HepG2 (cell line): ENCODE results near the gene GRM7. TPM values are rescaled to one million over a fixed set of nuclear protein-coding genes. Genes with fewer than 3 reads are reported as not detected.

Experiments used
- ATAC-seq: fragments of 200-7000 bp; cut with Tn5 transposase; 3 replicates; pipeline ENCODE4 v1.9.1; 2020; ENCODE audit warnings: mild to moderate bottlenecking, moderate library complexity
- BruUV-seq: library from RNA; stranded (reverse); fragments of 400-500 nt; replicated peaks from 2 replicates; lab custom pipeline; 2021; lab: Mats Ljungman, UMichigan
- CTCF ChIA-PET: fragments of 300-600 bp; formaldehyde crosslinking; extraction: SDS; loops from one replicate; lab custom pipeline; 2021; ENCODE audit warnings: low total read pairs, inconsistent platforms, low intra/inter-chr PET ratio; lab: Yijun Ruan, JAX
- POLR2A ChIA-PET: fragments of 350-600 bp; sonication (Branson Sonifier 250); formaldehyde crosslinking; loops from one replicate; lab custom pipeline; 2020; ENCODE audit warnings: antibody characterized with exemption, inconsistent platforms; lab: Yijun Ruan, JAX
- DNase-seq: peaks from one replicate; pipeline ENCODE4 v3.0.0-alpha.2; 2015; ENCODE audit warnings: low spot score
- FAIRE-seq: peaks from 3 replicates; lab custom pipeline; 2011; peaks lifted over from hg19 to GRCh38; lab: Jason Lieb, UNC
- H2AFZ ChIP-seq: one replicate; pipeline ENCODE4 v1.6.1; 2011; ENCODE audit warnings: low read length, inconsistent platforms
- H3K27ac ChIP-seq: fragments of 300-600 bp; 3 replicates; pipeline ENCODE4 v1.8.0; 2011; ENCODE audit warnings: mixed run types, mild to moderate bottlenecking, mixed read lengths, low read length, inconsistent platforms; ENCODE audit not compliant: insufficient read depth; ENCODE audit errors: extremely low read length
- H3K27me3 ChIP-seq, 2 experiments: fragments of 200-600 bp in 1 of 2; 2 replicates in 1 of 2; 3 replicates in 1 of 2; pipeline versions ENCODE4 v1.6.0 to v1.8.0; 2011; ENCODE audit warnings: low read length in 2 of 2, mild to moderate bottlenecking in 2 of 2, moderate library complexity in 2 of 2, inconsistent platforms in 1 of 2; ENCODE audit not compliant: insufficient read depth in 2 of 2, control insufficient read depth in 1 of 2
- H3K36me3 ChIP-seq, 2 experiments: fragments of 200-600 bp in 1 of 2; replicated peaks in 1 of 2; 2 replicates in 1 of 2; 3 replicates in 1 of 2; pipeline versions ENCODE4 v1.5.1 to v1.8.0; 2011; ENCODE audit warnings: low read length in 2 of 2, inconsistent platforms in 1 of 2; ENCODE audit not compliant: insufficient read depth in 2 of 2, control insufficient read depth in 1 of 2
- H3K4me1 ChIP-seq: 2 replicates; pipeline ENCODE4 v1.5.1; 2012; ENCODE audit warnings: low read length, inconsistent platforms; ENCODE audit not compliant: insufficient read depth
- H3K4me2 ChIP-seq: 2 replicates; pipeline ENCODE4 v1.6.0; 2011; ENCODE audit warnings: low read depth, low read length, inconsistent platforms
- H3K4me3 ChIP-seq, 3 experiments: fragments of 200-600 bp in 1 of 3; sonication (generic), shearing (Covaris generic) in 1 of 3; replicated peaks in 1 of 3; 2 replicates each; pipeline ENCODE4 v1.5.1; 2011 to 2016; ENCODE audit warnings: low read length in 3 of 3, inconsistent platforms in 2 of 3, low read depth in 2 of 3, mild to moderate bottlenecking in 2 of 3, control low read depth in 1 of 3, mixed read lengths in 1 of 3; ENCODE audit not compliant: insufficient read depth in 1 of 3
- H3K79me2 ChIP-seq: one replicate; pipeline ENCODE4 v1.6.1; 2011; ENCODE audit warnings: low read length, inconsistent platforms; ENCODE audit not compliant: insufficient read depth
- H3K9ac ChIP-seq: 2 replicates; pipeline ENCODE4 v1.6.0; 2011; ENCODE audit warnings: mild to moderate bottlenecking, low read depth, low read length, inconsistent platforms; ENCODE audit not compliant: insufficient read depth
- H3K9me3 ChIP-seq: 2 replicates; pipeline ENCODE4 v1.5.1; 2012; ENCODE audit warnings: mild to moderate bottlenecking, low read length
- H4K20me1 ChIP-seq: 2 replicates; pipeline ENCODE4 v1.6.0; 2011; ENCODE audit warnings: inconsistent platforms, mild to moderate bottlenecking, low read length, moderate library complexity; ENCODE audit not compliant: insufficient read depth
- ELF4 ChIP-seq: sonication (generic); formaldehyde crosslinking; IDR thresholded peaks from 2 replicates; pipeline ENCODE4 v1.5.0; 2020; ENCODE audit warnings: missing genetic modification reagents, mild to moderate bottlenecking, moderate library complexity, borderline replicate concordance
- EZH2 ChIP-seq: conservative IDR thresholded peaks from 2 replicates; pipeline ENCODE4 v1.6.1; 2012; ENCODE audit warnings: mild to moderate bottlenecking, low read depth, low read length, moderate library complexity
- FOXM1 ChIP-seq: sonication (generic); formaldehyde crosslinking; IDR thresholded peaks from 2 replicates; pipeline ENCODE4 v1.5.0; 2020; ENCODE audit warnings: missing genetic modification reagents
- MXI1 ChIP-seq: IDR thresholded peaks from 3 replicates; pipeline ENCODE4 v1.6.1; 2012; ENCODE audit warnings: low read depth, low read length, inconsistent platforms, borderline replicate concordance
- NR2C2 ChIP-seq: sonication (generic); formaldehyde crosslinking; IDR thresholded peaks from 2 replicates; pipeline ENCODE4 v1.4.0; 2020; ENCODE audit warnings: missing genetic modification reagents, mild to moderate bottlenecking, moderate library complexity, borderline replicate concordance
- RXRA ChIP-seq: sonication (generic); formaldehyde crosslinking; IDR thresholded peaks from 2 replicates; pipeline ENCODE4 v1.5.1; 2020; ENCODE audit warnings: missing genetic modification reagents
- TBP ChIP-seq: sonication (generic); formaldehyde crosslinking; IDR thresholded peaks from 2 replicates; pipeline ENCODE4 v1.5.0; 2020; ENCODE audit warnings: missing genetic modification reagents
- XRCC5 ChIP-seq: fragments of 200-400 bp; formaldehyde crosslinking; optimal IDR thresholded peaks from 2 replicates; pipeline ENCODE3; 2017; ENCODE audit warnings: mild to moderate bottlenecking, low read length
- ZGPAT ChIP-seq: IDR thresholded peaks from 2 replicates; pipeline ENCODE4 v1.6.1; 2016; ENCODE audit warnings: mild to moderate bottlenecking
- ZMYM3 ChIP-seq: sonication (generic); formaldehyde crosslinking; IDR thresholded peaks from 2 replicates; pipeline ENCODE4 v1.5.1; 2020; ENCODE audit warnings: mild to moderate bottlenecking, missing genetic modification reagents
- ZNF138 ChIP-seq: sonication (generic); formaldehyde crosslinking; IDR thresholded peaks from 2 replicates; pipeline ENCODE4 v1.5.0; 2020; ENCODE audit warnings: mild to moderate bottlenecking, low read depth, missing genetic modification reagents
- ZNF180 ChIP-seq: sonication (generic); formaldehyde crosslinking; IDR thresholded peaks from 2 replicates; pipeline ENCODE4 v1.4.0; 2020; ENCODE audit warnings: low read depth, missing genetic modification reagents, borderline replicate concordance
- ZNF792 ChIP-seq: IDR thresholded peaks from 2 replicates; pipeline ENCODE4 v1.6.1; 2016
- ZSCAN20 ChIP-seq: sonication (generic); formaldehyde crosslinking; IDR thresholded peaks from 2 replicates; pipeline ENCODE4 v1.4.0; 2020; ENCODE audit warnings: missing genetic modification reagents, mild to moderate bottlenecking, borderline replicate concordance
- whole genome bisulfite sequencing: methylation state at CpG from one replicate; pipeline ENCODE4 v1.1.6; 2017; ENCODE audit warnings: low lambda C conversion rate; 5-methylcytosine and 5-hydroxymethylcytosine counted together
- in situ Hi-C: cut with HindIII; loops from 2 replicates; pipeline ENCODE4 v1.10.0; 2017; ENCODE audit warnings: low pct_unique_long_range_greater_than_20kb; ENCODE audit not compliant: extremely low pct_ligation_motif_present
- intact Hi-C: fragments of 100-400 bp; cut with micrococcal nuclease; formaldehyde crosslinking; loops from one replicate; pipeline ENCODE4 v1.10.0; 2022; ENCODE audit not compliant: unreplicated experiment
- polyA plus RNA-seq, 8 experiments: library from polyadenylated mRNA; depleted of rRNA in 3 of 8; stranded (reverse) in 7 of 8; unstranded in 1 of 8; fragments of >200 nt; fragmentation: Illumina TruSeq in 4 of 8; extraction: Trizol in 4 of 8; gene quantifications; 2 replicates each; pipeline versions ENCODE4 v1.2.1 to v1.2.3, GENCODE V29; 2011 to 2016; ENCODE audit warnings: low read depth in 4 of 8, missing spikeins in 1 of 8, mixed read lengths in 1 of 8; ENCODE audit not compliant: insufficient read depth in 1 of 8
- total RNA-seq, 5 experiments: library from RNA; depleted of rRNA; stranded (reverse); fragments of >200 nt; fragmentation: Illumina TruSeq; extraction: Trizol; gene quantifications; 2 replicates each; pipeline ENCODE4 v1.2.3, GENCODE V29; 2016; ENCODE audit warnings: low read depth in 1 of 5
- TF ChIP-seq, protein P1 (sequence below), 2 experiments: sonication (generic) in 1 of 2; formaldehyde crosslinking in 1 of 2; IDR thresholded peaks; 2 replicates each; pipeline versions ENCODE4 v1.4.0 to v1.6.1; 2018 to 2020; ENCODE audit warnings: missing genetic modification reagents in 2 of 2, borderline replicate concordance in 1 of 2, low read depth in 1 of 2, mild to moderate bottlenecking in 1 of 2, missing biosample characterization in 1 of 2

GRM7 gene
- total and polyA plus RNA-seq, 2 of the 13 experiments (the other 11 are each of a cell fraction or from before 2014, with no cell fraction given), result not detected

- TF ChIP-seq ZGPAT (CRISPR knock-in tag) (no peak), ZSCAN20 (CRISPR knock-in tag) (no peak), MXI1 (no peak), XRCC5 (no peak), ELF4 (CRISPR knock-in tag) (no peak), FOXM1 (CRISPR knock-in tag) (no peak), NR2C2 (CRISPR knock-in tag) (no peak)
Measured at GRCh38 chr3:7209098-7209497, 348.2 kb downstream of the GRM7 start (continued).

DNA sequence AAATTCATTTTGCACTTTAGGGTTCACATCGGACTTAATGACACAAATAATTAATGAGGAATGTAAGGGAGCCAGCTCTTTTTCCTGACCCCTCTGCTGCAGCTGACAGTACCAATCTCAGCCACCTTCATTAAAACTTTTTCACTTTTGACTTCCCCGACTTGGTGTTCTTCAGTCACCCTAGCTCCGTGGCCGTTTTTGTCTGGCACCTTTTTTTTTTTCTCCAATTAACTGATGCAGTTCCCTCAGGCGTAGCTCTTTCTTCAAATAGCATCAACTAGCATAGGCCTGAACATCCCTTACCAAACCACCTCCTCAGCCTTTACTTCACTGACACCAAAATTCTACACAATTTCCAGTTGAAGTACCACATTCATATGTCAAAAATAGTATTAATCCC is 350.8 kb downstream of the GRM7 start:
- ATAC-seq (no peak), DNase-seq (no peak), FAIRE-seq (no peak)
- POLR2A ChIA-PET, result no interaction called here
- Histone ChIP-seq H2AFZ (no peak overlapping the region), H3K4me1 (no peaks in the 10 kb centered on the region), H4K20me1 (no peaks in the 10 kb centered on the region), H3K27ac (no peak overlapping the region), H3K4me2 (no peak overlapping the region), H3K79me2 (no peaks in the 10 kb centered on the region), H3K36me3 (no peaks in the 10 kb centered on the region), H3K9ac (no peak overlapping the region), H3K27me3 (no peaks in the 10 kb centered on the region), H3K9me3 (peaks cover 85% of the 10 kb centered on the region), H3K4me3 (no peak overlapping the region)
- no TSS peak for BruUV-seq
- 5% methylated on average over 5 of the region's 5 CpGs for WGBS
- in situ Hi-C loops (no loop called here), intact Hi-C loops (no loop called here)
- CTCF ChIA-PET, result no interaction called here
- no peak for TF ChIP-seq EZH2
- TF ChIP-seq, protein P1, sequence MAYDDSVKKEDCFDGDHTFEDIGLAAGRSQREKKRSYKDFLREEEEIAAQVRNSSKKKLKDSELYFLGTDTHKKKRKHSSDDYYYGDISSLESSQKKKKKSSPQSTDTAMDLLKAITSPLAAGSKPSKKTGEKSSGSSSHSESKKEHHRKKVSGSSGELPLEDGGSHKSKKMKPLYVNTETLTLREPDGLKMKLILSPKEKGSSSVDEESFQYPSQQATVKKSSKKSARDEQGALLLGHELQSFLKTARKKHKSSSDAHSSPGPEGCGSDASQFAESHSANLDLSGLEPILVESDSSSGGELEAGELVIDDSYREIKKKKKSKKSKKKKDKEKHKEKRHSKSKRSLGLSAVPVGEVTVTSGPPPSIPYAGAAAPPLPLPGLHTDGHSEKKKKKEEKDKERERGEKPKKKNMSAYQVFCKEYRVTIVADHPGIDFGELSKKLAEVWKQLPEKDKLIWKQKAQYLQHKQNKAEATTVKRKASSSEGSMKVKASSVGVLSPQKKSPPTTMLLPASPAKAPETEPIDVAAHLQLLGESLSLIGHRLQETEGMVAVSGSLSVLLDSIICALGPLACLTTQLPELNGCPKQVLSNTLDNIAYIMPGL (CRISPR knock-in tag; IDR thresholded peaks at IDR 0.05; ENCODE audit: borderline replicate concordance in 1 of 2, low read depth in 1 of 2), result no peak
- TF ChIP-seq TBP, result no peak
- no peak for TF ChIP-seq ZNF792 (CRISPR knock-in tag)
- no peak for TF ChIP-seq RXRA (CRISPR knock-in tag)
- TF ChIP-seq ZNF138 (CRISPR knock-in tag), result no peak
- no peak for TF ChIP-seq ZNF180 (CRISPR knock-in tag)
- no peak for TF ChIP-seq ZMYM3
- TF ChIP-seq, all 625 proteins: peak for 0
